SK-N-SH (cell line): ENCODE results near the gene NPFFR1. TPM values are rescaled to one million over a fixed set of nuclear protein-coding genes. Genes with fewer than 3 reads are reported as not detected.

Source experiments
- CTCF ChIA-PET: fragments of 300-600, 350-600 bp; formaldehyde crosslinking; extraction: SDS; loops from one replicate; lab custom pipeline; 2021; lab: Yijun Ruan, JAX
- POLR2A ChIA-PET: fragments of 350-600 bp; sonication (Branson Sonifier 250); formaldehyde crosslinking; extraction: SDS; loops from one replicate; lab custom pipeline; 2020; ENCODE audit warnings: antibody characterized with exemption, inconsistent platforms; lab: Yijun Ruan, JAX
- DNase-seq: peaks from one replicate; pipeline ENCODE4 v3.0.0; 2012
- H2AFZ ChIP-seq: fragments of 200-600 bp; sonication (generic); 2 replicates; pipeline ENCODE4 v1.8.1; 2016; ENCODE audit warnings: antibody characterized with exemption, mild to moderate bottlenecking, low read depth
- H3F3A ChIP-seq: fragments of 200-600 bp; sonication (generic); replicated peaks from 2 replicates; pipeline ENCODE3; 2016; ENCODE audit warnings: antibody characterized with exemption, mild to moderate bottlenecking; ENCODE audit not compliant: insufficient read depth
- H3K27ac ChIP-seq, 2 experiments: fragments of 200-500 bp in 1 of 2; fragments of 200-600 bp in 1 of 2; sonication (Bioruptor generic) in 1 of 2; sonication (generic), shearing (Covaris generic) in 1 of 2; 2 replicates each; pipeline versions ENCODE4 v1.5.1 to v1.6.1; 2014 to 2016; ENCODE audit warnings: low read depth in 2 of 2, inconsistent platforms in 1 of 2, low read length in 1 of 2, mild to moderate bottlenecking in 1 of 2, mixed read lengths in 1 of 2
- H3K27me3 ChIP-seq: fragments of 200-600 bp; sonication (generic), shearing (Covaris generic); 2 replicates; pipeline ENCODE4 v1.6.1; 2016; ENCODE audit warnings: mixed run types; ENCODE audit not compliant: insufficient read depth
- H3K36me3 ChIP-seq, 2 experiments: fragments of 200-500 bp in 1 of 2; fragments of 200-600 bp in 1 of 2; sonication (Bioruptor generic) in 1 of 2; sonication (generic) in 1 of 2; replicated peaks in 1 of 2; 2 replicates each; pipeline versions ENCODE3 to v1.5.1; 2014 to 2016; ENCODE audit warnings: low read length in 1 of 2, mild to moderate bottlenecking in 1 of 2; ENCODE audit not compliant: insufficient read depth in 2 of 2, control insufficient read depth in 1 of 2
- H3K4me1 ChIP-seq, 2 experiments: fragments of 200-500 bp in 1 of 2; fragments of 200-600 bp in 1 of 2; sonication (Bioruptor generic) in 1 of 2; sonication (generic), shearing (Covaris generic) in 1 of 2; 2 replicates each; pipeline versions ENCODE4 v1.5.1 to v1.6.1; 2014 to 2016; ENCODE audit warnings: low read depth in 1 of 2, low read length in 1 of 2, mixed run types in 1 of 2; ENCODE audit not compliant: insufficient read depth in 2 of 2, control insufficient read depth in 1 of 2
- H3K4me2 ChIP-seq: fragments of 200-600 bp; sonication (generic), shearing (Covaris generic); 2 replicates; pipeline ENCODE4 v1.6.1; 2017; ENCODE audit warnings: mixed run types
- H3K4me3 ChIP-seq, 2 experiments: fragments of 200-500 bp in 1 of 2; fragments of 200-600 bp in 1 of 2; sonication (Bioruptor generic) in 1 of 2; sonication (generic), shearing (Covaris generic) in 1 of 2; 2 replicates each; pipeline versions ENCODE4 v1.5.1 to v1.8.1; 2014 to 2016; ENCODE audit warnings: low read depth in 2 of 2, inconsistent platforms in 1 of 2, low read length in 1 of 2, mild to moderate bottlenecking in 1 of 2, mixed read lengths in 1 of 2, moderate library complexity in 1 of 2
- H3K79me2 ChIP-seq: fragments of 200-600 bp; sonication (generic); 2 replicates; pipeline ENCODE4 v1.8.1; 2017; ENCODE audit warnings: mild to moderate bottlenecking; ENCODE audit not compliant: insufficient read depth
- H3K9ac ChIP-seq: fragments of 200-600 bp; sonication (generic); 2 replicates; pipeline ENCODE4 v1.6.1; 2017; ENCODE audit warnings: mixed run types
- H3K9me2 ChIP-seq: fragments of 200-600 bp; sonication (generic); 2 replicates; pipeline ENCODE4 v1.6.1; 2017; ENCODE audit warnings: mixed run types
- H3K9me3 ChIP-seq: fragments of 200-600 bp; sonication (generic); 2 replicates; pipeline ENCODE4 v1.6.1; 2017; ENCODE audit warnings: mixed run types, mild to moderate bottlenecking, moderate library complexity
- H4K20me1 ChIP-seq: fragments of 200-600 bp; sonication (generic); 2 replicates; pipeline ENCODE4 v1.6.1; 2017; ENCODE audit warnings: mild to moderate bottlenecking, mixed run types; ENCODE audit not compliant: insufficient read depth
- CTCF ChIP-seq: fragments of 200-600 bp; sonication (generic); IDR thresholded peaks from 2 replicates; pipeline ENCODE4 v1.6.1; 2017; ENCODE audit warnings: antibody characterized with exemption, mild to moderate bottlenecking, moderate library complexity
- ELF1 ChIP-seq: IDR thresholded peaks from 2 replicates; pipeline ENCODE4 v1.4.0; 2012
- EP300 ChIP-seq, 2 experiments: IDR thresholded peaks; 2 replicates each; pipeline versions ENCODE4 v1.4.0 to v1.6.1; 2012; ENCODE audit warnings: borderline replicate concordance in 1 of 2, low read depth in 1 of 2, low read length in 1 of 2
- EZH2phosphoT487 ChIP-seq: fragments of 200-600 bp; sonication (generic); IDR thresholded peaks from 2 replicates; pipeline ENCODE4 v1.6.1; 2017; ENCODE audit warnings: low read depth, mixed run types, mild to moderate bottlenecking, antibody characterized with exemption, moderate library complexity, borderline replicate concordance
- FOSL2 ChIP-seq: IDR thresholded peaks from 2 replicates; pipeline ENCODE4 v1.4.0; 2012; ENCODE audit warnings: low read depth, mild to moderate bottlenecking, moderate library complexity, borderline replicate concordance
- FOXJ3 ChIP-seq: sonication (generic); formaldehyde crosslinking; IDR thresholded peaks from 2 replicates; pipeline ENCODE4 v1.5.1; 2020; ENCODE audit warnings: mild to moderate bottlenecking, missing genetic modification reagents
- GABPA ChIP-seq: IDR thresholded peaks from 2 replicates; pipeline ENCODE4 v1.4.0; 2012; ENCODE audit warnings: low read depth, mild to moderate bottlenecking
- IRF3 ChIP-seq: fragments of 150-350 bp; IDR thresholded peaks from 2 replicates; pipeline ENCODE4 v1.6.1; 2016; ENCODE audit warnings: mild to moderate bottlenecking, low read depth, low read length
- JUND ChIP-seq: IDR thresholded peaks from 2 replicates; pipeline ENCODE4 v1.4.0; 2012
- MAX ChIP-seq: IDR thresholded peaks from 2 replicates; pipeline ENCODE4 v1.4.0; 2012; ENCODE audit warnings: low read depth
- MEF2A ChIP-seq: IDR thresholded peaks from 2 replicates; pipeline ENCODE4 v1.4.0; 2012; ENCODE audit warnings: low read depth, borderline replicate concordance
- MXI1 ChIP-seq: IDR thresholded peaks from 2 replicates; pipeline ENCODE4 v1.6.1; 2012; ENCODE audit warnings: mild to moderate bottlenecking, low read depth, low read length, improper control_type of control experiment
- PBX3 ChIP-seq: IDR thresholded peaks from 2 replicates; pipeline ENCODE4; 2012
- RFX5 ChIP-seq: IDR thresholded peaks from 2 replicates; pipeline ENCODE4 v1.6.1; 2012; ENCODE audit warnings: mild to moderate bottlenecking, improper control_type of control experiment, low read length
- RXRA ChIP-seq: IDR thresholded peaks from 2 replicates; pipeline ENCODE4 v1.4.0; 2012; ENCODE audit warnings: low read depth, mild to moderate bottlenecking, borderline replicate concordance
- SIN3A ChIP-seq: IDR thresholded peaks from 2 replicates; pipeline ENCODE4 v1.6.1; 2012; ENCODE audit warnings: low read depth, mild to moderate bottlenecking, low read length, moderate library complexity, borderline replicate concordance
- USF1 ChIP-seq: IDR thresholded peaks from 2 replicates; pipeline ENCODE4 v1.4.0; 2012; ENCODE audit warnings: low read depth, borderline replicate concordance
- USF2 ChIP-seq: fragments of 150-350 bp; IDR thresholded peaks from 2 replicates; pipeline ENCODE4 v1.6.1; 2017; ENCODE audit warnings: antibody characterized with exemption, low read length, low read depth, borderline replicate concordance
- YY1 ChIP-seq: IDR thresholded peaks from 2 replicates; pipeline ENCODE4 v1.4.0; 2012; ENCODE audit warnings: low read depth, mild to moderate bottlenecking
- WGBS: methylation state at CpG from one replicate; pipeline ENCODE4 v1.1.6; 2017; ENCODE audit warnings: low lambda C conversion rate; 5-methylcytosine and 5-hydroxymethylcytosine counted together
- polyA plus RNA-seq, 3 experiments: library from polyadenylated mRNA; depleted of rRNA; stranded (reverse); fragments of >200 nt; gene quantifications; 2 replicates each; pipeline ENCODE4 v1.2.3, GENCODE V29; 2012

The NPFFR1 gene
- polyA plus RNA-seq, 1 of the 3 experiments (the other 2 are of a cell fraction), result not detected

- Histone ChIP-seq H2AFZ (no peak overlapping the region), H3K36me3 (no peaks in the 10 kb centered on the region), H3K9me3 (no peaks in the 10 kb centered on the region), H3K9me2 (no peaks in the 10 kb centered on the region), H3K4me3 (no peak overlapping the region), H3K9ac (no peak overlapping the region), H3K4me1 (peaks cover 14 to 22% of the 10 kb centered on the region in 2 experiments; a peak in 2 of 4 replicates), H3K79me2 (no peaks in the 10 kb centered on the region), H3K4me2 (no peak overlapping the region), H3K27me3 (no peaks in the 10 kb centered on the region)
- POLR2A ChIA-PET, result no interaction called here
- no peak for DNase-seq
- CTCF ChIA-PET, result interaction anchor here (0.7 to 2.1 kb wide), 5 partner anchors 32 to 102 kb away, joined by 3 to 10 read pairs (median 3); no protein-coding TSS in a partner anchor
- WGBS, result 100% methylated on average over 3 of the region's 18 CpGs
- TF ChIP-seq IRF3 (no peak), PBX3 (no peak), RFX5 (no peak), FOSL2 (no peak), USF2 (no peak), USF1 (no peak), GABPA (no peak), JUND (no peak)
- TF ChIP-seq, all 33 proteins: peak for 0
- Histone ChIP-seq H4K20me1 (no peaks in the 10 kb centered on the region), H3F3A (peaks cover under 1% of the 10 kb centered on the region), H3K27ac (no peak overlapping the region)
Measured at GRCh38 chr10:70323697-70324338, 40.0 kb upstream of the NPFFR1 start.

GRCh38 chr10:70323138-70323696 lies 39.4 kb upstream of the NPFFR1 start:
- H3K9ac ChIP-seq, result no peak overlapping the region
- no peaks in the 10 kb centered on the region for H4K20me1 ChIP-seq
- H3K9me2 ChIP-seq, result no peaks in the 10 kb centered on the region
- H3K4me1 ChIP-seq, result peaks cover 11 to 22% of the 10 kb centered on the region in 2 experiments; a peak in 2 of 4 replicates
- no peaks in the 10 kb centered on the region for H3K9me3 ChIP-seq
- no peaks in the 10 kb centered on the region for H3K27me3 ChIP-seq
- H3F3A ChIP-seq, result no peaks in the 10 kb centered on the region
- H3K79me2 ChIP-seq, result no peaks in the 10 kb centered on the region
- no peak overlapping the region for H3K27ac ChIP-seq
- ChIA-PET CTCF (interaction anchor here (0.7 to 2.1 kb wide), 3 partner anchors 41 to 101 kb away, joined by 3 to 10 read pairs (median 3); no protein-coding TSS in a partner anchor), POLR2A (no interaction called here)
- no peak overlapping the region for H3K4me3 ChIP-seq
- H3K36me3 ChIP-seq, result no peaks in the 10 kb centered on the region
- 87% methylated on average over 4 of the region's 9 CpGs for WGBS
- H2AFZ ChIP-seq, result no peak overlapping the region
- DNase-seq, result no peak
- H3K4me2 ChIP-seq, result no peak overlapping the region
- TF ChIP-seq YY1 (no peak), EZH2phosphoT487 (no peak), EP300 (IDR thresholded peaks at IDR 0.05; ENCODE audit: borderline replicate concordance in 1 of 2, low read depth in 1 of 2, low read length in 1 of 2) (no peak), MAX (no peak), ELF1 (no peak), SIN3A (no peak), FOXJ3 (CRISPR knock-in tag) (no peak), CTCF (no peak), MEF2A (no peak), RXRA (no peak), USF1 (no peak), MXI1 (no peak)
